COLO668 (cell line): ENCODE results near the gene TIMP2.
"Not testable (repeated sequence)": the region's sequence is repeated elsewhere in the genome, so short reads cannot be mapped to it uniquely, and the experiment has no call there.

Source experiments
- DNase-seq: peaks from one replicate; lab custom pipeline; 2025; ENCODE audit not compliant: unreplicated experiment; lab: John Stamatoyannopoulos, UW

TIMP2 gene

DNA sequence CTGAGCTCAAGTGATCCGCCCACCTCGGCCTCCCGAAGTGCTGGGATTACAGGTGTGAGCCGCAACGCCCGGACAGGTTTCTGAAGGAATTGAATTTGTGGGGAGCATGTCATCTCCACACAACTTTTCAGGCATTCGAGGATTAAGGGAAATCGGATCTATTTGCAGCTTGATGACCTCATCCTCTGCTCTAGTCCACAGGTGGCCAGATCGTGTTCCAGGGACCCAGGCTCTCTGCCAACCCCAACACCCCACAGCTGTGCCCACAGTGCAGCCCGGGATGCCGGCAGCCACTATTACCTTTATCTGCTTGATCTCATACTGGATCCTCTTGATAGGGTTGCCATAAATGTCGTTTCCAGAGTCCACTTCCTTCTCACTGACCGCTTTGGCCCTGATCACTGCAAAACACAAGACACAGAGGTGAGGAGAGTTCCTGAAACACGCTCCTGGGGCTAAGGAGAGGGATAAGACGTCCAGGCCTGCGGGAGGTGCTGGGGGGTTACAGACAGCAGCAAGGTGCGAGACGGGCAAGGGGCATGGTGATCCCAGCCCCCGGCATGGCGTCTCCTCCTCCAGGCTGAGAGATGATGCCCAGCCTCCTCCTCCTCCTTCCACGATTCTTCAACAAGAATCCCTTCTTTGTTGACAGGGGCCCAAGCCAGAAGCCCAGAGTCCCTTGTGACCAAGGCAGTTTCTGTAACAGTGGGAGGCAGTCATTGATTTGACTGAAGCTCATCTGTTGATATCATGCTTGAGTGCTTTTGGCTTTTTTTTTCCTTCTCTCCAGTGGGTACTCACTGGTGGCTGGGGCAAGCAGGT is 51.5 kb downstream of the TIMP2 start:
- DNase-seq = peak; percentile 67

DNA sequence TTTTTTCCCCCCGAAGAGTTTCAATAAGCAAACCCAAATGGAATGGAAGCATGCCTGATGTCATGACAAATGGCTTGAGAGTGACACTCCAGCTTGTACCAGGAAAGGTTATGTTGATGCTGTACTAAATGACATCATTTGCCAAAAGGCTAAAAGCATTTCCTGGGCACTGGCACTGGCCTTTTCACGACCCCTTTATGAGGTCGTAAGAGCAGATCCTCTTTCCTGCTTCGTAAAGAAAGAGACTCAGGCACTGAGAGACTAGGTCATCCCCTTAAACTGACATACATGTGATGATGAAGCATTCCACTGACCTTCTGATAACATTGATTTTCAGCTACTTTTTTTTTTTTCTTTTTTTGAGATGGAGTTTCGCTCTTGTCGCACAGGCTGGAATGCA is 52.7 kb downstream of the TIMP2 start:
- no peak for DNase-seq

DNA sequence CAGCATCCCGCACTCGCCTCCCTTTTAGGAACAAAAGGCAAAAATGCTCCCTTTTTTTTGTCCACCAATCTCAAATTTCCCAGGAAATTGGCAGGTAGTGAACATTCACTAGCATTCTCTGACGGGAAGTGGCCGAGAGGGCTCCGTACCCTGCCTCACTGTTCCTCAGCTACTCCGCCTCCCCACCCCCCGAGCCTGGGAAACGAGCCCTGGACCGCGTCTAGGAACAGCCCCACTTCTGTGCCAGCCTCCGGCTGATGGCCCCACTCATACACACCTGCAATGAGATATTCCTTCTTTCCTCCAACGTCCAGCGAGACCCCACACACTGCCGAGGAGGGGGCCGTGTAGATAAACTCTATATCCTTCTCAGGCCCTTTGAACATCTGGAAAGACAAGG is 54.6 kb downstream of the TIMP2 start:
- DNase-seq = no peak

DNA sequence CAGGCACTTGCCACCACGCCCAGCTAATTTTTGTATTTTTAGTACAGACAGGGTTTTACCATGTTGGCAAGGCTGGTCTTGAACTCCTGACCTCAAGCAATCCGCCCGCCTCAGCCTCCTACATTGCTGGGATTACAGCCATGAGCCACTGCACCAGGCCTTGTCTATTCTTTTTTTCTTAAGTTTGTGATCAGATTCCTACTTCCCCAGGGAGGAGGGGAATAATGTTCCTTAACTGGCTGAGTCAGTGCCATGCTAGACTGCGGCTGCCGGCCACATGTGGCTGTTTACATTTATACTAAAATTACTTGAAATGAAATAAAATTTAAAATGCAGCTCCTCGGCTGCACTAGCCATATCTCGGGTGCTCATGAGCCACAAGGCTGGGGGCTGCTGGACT is 56.8 kb downstream of the TIMP2 start:
- DNase-seq = no peak

DNA sequence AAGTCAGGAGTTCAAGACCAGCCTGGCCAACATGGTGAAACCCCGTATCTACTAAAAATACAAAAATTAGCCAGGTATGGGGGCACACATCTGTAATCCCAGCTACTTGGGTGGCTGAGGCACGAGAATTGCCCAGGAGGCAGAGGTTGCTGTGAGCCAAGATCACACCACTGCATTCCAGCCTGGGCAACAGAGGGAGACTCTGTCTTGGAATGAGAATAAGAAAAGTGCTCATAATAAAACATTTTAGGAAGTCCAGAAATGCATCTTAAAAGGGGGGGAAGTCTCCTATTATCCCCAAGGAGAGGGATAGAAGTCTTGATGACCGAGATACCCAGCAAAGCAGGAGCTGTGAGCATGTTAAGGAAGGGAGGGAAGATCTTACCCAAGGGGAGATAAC is 58.1 kb downstream of the TIMP2 start:
- DNase-seq = not testable (repeated sequence)

DNA sequence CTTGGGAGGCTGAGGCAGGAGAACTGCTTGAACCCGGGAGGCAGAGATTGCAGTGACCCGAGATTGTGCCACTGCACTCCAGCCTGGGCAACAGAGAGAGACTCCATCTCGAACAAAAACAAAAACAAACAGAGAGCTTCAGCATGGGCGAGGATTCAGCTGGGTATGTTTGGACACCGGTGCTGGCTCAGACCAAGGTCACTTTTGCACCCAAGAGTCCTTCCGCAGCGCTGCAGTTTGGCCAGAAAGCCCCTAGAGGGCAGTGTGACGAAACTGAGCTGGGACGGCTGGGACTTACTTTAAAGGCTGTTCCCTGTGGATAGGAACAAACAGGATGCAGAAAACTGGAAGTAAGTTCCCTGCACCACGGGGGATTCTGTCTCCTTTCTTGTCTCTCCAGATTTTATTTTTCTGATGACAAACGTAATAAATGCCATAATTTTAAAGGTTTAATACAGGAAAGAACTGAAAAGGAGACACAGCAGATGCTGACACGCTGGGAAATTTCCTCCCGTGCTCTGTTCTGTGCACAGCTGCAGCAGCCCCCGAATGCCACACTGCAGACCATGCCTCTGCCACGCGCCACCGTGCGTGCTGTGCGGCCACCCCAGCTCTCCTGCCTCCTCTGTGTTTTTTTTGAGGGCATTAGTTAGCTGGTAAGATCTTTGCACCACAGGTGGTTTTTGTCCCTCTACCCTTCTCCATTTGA is 59.4 kb downstream of the TIMP2 start:
- peak; percentile 64 for DNase-seq

DNA sequence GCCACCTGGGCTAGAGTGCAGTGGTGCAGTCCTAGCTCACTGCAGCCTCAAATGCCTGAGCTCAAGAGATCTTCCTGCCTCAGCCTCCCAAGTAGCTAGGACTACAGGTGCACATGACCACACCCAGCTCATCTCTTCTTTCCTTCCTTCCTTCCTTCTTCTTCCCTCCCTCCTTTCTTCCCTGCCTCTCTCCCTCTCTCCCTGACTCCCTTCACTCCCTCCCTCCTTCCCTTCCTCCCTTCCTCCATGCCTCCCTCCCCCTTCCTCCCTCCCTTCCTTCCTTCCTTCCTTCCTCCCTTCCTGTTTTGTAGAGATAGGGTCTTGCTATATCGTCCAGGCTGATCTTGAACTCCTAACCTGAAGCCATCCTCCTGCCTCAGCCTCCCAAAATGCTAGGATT is 61.1 kb downstream of the TIMP2 start:
- no peak for DNase-seq

DNA sequence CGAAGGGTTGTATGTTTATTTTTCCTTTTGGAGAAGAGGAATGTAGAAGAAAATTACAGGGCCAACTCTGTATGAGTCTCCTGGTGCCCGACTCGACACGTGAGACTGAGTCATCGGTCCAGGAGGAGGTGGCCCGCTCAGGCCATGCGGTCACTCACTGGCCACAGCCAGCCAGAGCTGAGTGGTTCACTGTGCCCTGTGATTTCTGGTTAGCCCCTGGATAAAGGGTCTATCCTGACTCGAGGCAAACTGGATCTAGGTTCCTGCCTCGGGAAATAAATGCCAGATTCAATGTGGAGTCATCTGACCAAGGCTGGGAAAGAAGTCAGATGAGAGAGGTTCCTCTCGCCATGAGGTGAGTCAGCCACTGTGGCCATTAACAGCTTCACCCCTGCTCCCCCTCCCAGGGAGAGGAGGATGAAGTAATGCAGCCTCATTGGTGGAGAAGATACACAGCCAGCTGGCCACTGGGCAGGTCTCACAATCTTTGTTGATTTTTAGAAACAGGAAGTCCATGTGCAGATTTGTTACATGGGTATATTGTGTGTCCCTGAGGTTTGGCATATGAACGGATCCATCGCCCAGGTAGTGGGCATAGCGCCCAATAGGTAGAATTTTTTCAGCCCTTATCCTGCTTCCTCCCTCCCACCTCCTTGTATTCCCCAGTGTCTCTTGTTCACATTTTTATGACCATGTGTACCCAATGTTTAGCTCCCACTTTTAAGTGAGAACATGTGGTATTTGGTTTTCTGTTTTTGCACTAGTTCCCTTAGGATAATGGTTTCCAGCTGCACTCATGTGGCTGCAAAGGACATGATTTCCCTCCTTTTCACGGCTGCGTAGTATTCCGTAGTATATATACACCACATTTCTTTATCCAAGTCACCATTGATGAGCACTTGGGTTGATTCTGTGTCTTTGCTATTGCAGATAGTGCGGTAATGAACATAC is 62.8 kb downstream of the TIMP2 start:
- peak; percentile 33 for DNase-seq

DNA sequence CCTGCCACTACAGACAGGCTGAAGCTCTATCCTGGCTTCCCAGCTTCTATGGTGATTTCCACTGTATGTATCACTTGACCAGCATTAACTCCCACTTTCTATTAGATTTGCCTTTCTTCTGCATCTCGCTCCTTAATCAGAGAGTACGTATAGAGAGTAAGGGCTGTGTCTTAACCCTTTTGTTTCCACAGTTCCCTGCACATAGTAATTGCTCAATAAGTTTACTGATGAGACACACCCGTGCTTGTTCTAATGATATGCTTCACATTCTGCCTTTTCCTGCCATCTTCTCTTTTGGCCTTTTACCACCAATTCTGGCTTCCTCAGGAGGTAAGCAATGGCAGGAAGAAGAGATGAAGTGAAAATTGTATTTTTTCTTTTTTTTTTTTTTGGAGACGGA is 64.0 kb downstream of the TIMP2 start:
- DNase-seq = no peak

DNA sequence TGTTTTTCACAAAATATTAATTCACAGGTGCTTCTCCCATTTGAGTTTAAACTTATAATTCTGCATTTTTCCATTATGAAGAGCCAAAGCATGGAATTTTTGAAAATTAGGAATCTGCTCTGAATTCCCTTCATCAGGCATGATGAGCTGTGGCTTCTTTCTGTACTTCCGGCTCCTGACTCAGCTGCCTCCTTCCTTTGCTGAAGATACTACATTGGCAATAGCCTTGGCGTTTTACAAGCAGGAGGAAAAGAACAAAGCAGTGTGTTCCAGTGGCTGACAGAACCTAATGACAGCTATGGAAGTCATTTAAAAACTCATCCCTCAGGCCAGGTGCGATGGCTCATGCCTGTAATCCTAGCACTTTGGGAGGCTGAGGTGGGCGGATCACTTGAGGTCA is 66.1 kb downstream of the TIMP2 start:
- DNase-seq = no peak

DNA sequence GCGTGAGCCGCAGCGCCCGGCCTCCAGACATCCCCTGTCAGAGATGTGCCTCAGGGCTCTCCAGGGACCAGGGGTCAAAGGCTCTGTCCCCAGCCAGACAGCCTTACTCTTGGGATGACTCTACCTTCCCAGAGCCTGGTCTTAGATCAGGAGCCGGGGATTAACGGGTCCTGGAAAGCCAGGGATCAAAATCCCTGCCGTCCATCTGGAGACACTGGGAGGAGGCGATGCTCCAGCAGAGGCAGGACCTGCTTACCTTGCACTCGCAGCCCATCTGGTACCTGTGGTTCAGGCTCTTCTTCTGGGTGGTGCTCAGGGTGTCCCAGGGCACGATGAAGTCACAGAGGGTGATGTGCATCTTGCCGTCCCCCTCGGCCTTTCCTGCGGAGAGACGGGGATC is 67.9 kb downstream of the TIMP2 start:
- DNase-seq = no peak

DNA sequence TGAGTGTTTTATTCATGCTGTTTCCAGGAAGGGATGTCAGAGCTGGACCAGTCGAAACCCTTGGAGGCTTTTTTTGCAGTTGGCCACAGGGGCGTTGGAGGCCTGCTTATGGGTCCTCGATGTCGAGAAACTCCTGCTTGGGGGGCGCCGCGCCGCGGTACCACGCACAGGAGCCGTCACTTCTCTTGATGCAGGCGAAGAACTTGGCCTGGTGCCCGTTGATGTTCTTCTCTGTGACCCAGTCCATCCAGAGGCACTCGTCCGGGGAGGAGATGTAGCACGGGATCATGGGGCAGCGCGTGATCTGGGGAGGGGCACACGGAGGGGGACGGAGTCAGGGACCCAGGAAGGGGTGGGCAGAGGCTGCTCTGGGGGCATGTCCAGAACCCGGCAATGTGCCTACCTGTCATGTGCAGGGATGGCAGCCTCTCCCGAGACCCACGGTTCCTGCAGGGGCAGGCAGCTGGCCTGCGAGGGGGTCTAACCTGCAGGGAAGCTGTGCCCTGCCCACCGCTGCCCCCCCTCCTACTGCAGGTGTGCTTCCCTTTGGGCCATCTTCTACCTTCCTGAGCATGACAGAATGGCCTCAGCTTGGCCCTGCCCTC is 69.5 kb downstream of the TIMP2 start:
- DNase-seq = no peak

DNA sequence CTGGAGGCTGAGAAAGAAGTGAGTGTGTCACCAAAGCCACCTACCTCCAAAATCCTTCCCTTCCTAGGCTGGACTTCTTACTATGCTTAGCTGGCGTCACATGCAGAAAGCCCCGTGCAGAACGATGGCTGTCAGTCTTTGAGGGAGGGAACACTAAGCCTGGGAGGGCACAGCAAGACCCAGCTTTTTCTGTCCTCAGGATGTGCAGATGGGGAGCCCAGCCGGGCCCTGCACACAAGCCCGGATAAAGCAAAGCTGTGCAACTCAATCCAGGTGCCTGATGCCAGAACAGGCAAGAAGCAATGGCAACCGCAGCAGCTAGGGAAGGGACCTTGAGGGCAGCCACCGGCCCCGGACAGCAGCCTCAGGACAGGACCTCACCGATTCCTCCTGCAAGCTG is 70.7 kb downstream of the TIMP2 start:
- DNase-seq = no peak

DNA sequence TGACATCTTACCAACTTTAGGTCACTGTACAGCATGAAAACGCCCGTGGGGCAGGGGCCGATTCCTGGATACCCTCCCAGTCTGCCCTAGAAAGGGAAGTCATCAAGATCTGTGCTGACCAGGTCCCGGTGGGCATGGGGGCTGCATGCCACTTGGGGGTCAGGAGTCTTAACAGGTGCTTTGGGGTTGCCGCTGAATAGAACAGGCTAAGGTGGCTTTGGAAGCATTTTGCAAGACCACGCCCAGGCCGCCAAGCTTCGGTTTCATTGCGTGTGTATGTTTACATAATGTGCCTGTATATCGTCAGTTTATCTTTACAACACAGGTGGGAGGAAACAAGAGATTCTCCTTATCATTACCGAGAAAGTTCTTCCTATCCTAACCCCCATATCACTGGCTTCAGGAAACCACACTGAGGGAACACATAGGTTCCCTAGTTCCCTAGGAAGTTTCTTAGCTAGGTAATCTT is 71.2 kb downstream of the TIMP2 start:
- peak; percentile 40 for DNase-seq

DNA sequence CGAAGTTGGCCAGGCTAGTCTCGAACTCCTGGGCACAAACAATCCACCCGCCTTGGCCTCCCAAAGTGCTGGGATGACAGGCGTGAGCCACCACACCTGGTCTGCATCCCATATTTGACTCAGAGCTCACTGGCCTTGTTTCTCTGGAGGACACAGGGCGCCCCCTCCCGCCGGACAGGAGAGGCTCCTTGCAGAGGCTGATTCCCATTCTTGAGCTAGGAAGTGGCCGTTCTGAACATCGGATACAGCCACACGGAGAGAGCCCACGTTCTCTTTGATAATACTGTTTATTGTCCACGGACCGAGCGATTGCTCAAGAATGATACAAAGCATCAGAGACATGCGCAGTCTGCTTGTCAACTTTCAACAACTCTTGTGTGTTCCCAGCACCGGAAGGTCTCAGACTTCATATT is 72.5 kb downstream of the TIMP2 start:
- DNase-seq = peak; percentile 2

DNA sequence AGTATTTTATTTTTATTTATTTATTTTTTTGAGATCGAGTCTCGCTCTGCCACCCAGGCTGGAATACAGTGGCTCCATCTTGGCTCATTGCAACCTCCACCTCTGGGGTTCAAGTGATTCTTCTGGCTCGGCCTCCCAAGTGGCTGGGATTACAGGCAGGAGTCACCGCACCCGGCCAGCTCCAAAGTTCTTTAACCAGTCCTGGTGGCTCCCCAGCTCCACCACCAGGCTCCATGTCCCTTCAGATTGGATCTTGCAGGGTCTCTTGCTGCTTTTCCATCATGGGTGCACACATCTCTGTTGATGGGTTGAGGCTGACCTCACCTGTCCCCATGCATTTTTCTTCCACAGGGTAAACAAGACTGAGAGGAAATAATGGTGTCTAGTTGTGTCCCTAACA is 76.2 kb downstream of the TIMP2 start:
- DNase-seq = no peak

DNA sequence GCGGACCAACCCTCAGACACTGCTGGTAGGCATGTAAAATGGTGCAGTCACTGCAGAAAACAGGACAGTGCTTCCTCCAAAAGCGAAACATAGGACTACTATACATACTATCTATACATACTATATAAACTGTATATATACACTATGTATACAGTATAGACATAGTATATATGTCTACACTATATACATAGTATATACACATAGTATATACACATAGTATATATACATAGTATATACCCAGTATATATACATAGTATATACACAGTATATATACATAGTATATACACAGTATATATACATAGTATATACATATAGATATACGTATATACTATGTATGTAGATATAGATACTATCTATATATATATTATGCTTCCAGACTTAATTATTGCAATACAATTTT is 78.1 kb downstream of the TIMP2 start:
- no peak for DNase-seq

DNA sequence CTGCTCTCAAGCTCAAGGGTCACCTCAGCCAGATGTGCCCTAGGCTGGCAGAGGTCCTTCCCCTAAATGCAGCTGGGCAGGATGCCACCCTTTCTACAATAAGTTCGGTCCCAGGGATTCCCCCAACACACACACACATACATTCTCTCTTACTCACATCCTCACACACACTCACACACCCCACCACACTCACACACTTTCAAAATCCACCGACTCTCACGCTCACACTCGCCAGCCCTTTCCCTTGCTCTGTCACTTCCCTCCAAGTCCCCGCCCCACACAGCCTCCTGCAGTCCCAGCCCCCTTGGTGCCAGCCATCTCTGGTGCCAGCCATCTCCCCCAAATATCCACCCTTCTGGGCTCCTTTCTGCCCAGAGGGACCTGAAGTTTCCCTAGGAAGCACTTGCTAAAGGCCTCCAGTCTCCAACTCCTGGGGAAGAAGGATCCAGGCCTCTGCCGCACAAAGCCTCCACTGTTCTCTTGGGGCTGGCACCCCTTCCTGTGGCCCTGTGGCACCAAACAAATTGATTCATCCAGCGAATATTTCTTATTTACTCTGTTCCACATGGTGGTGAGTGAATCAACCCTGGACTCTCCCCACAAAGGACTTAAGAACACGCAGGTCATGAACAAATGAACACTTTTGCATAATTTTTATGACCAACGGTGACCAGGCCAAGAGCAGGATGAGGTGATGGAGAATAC is 80.7 kb downstream of the TIMP2 start:
- no peak for DNase-seq

DNA sequence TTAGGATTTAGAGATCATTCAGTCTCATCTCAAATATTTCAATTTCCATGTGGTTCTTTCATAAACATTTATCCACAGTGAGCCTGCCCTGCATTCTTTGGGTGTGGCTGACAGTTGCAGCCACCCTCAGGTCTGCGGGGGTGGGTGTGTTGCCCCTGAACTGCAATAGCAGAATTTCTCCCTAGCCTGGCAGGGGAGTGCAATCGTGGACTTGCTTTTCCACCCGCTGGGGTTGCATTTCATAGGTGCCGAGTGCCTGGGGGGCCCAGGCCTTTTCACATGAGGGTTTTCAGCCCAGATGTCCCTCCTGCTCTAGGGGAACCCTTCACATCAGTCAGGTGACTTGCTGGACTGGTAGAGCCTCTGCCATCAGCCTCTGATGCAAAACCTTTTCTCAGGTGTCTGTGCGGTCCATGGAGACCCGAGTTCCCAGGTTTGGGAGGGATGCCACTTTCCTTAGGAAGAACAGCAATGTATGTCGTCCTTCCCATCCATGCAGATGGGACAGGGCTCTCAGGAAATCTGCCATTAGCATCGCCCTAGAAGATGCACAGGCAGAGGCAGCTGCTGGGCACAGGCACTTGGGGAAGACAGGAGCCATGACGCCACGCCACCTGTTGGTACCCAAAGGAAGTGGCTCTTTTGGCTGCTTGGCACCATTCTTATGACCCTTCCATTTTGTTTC is 82.2 kb downstream of the TIMP2 start:
- DNase-seq = peak; percentile 49
